Measurements from ENCODE around the gene RBCK1.

Gene RBCK1

GRCh38 chr20:427849-428657 lies 20.0 kb downstream of the RBCK1 start:
- H3K27ac ChIP-seq, result no peak overlapping the region
- H3K36me3 ChIP-seq, result peaks cover 94% of the 10 kb centered on the region
- H3K4me3 ChIP-seq, result no peak overlapping the region
- H3K4me2 ChIP-seq, result no peak overlapping the region
- no peak for TF ChIP-seq Cebpa-rat (IDR thresholded peaks at IDR 0.05)
- H3K9me3 ChIP-seq, result no peaks in the 10 kb centered on the region
- H4K20me1 ChIP-seq, result peaks cover 33% of the 10 kb centered on the region
- no peaks in the 10 kb centered on the region for H3K27me3 ChIP-seq
- no peak overlapping the region for H3K9ac ChIP-seq
- H3K4me1 ChIP-seq, result peaks cover 10% of the 10 kb centered on the region

GRCh38 chr20:428658-429200 lies 20.6 kb downstream of the RBCK1 start:
- no peak overlapping the region for H3K9ac ChIP-seq
- H3K9me3 ChIP-seq, result no peaks in the 10 kb centered on the region
- peaks cover 88% of the 10 kb centered on the region for H3K36me3 ChIP-seq
- no peak for TF ChIP-seq Cebpa-rat (IDR thresholded peaks at IDR 0.05)
- no peak overlapping the region for H3K4me2 ChIP-seq
- H3K27ac ChIP-seq, result no peak overlapping the region
- H3K4me1 ChIP-seq, result peaks cover 16% of the 10 kb centered on the region
- no peak overlapping the region for H3K4me3 ChIP-seq
- no peaks in the 10 kb centered on the region for H3K27me3 ChIP-seq
- H4K20me1 ChIP-seq, result peaks cover 39% of the 10 kb centered on the region

DNA sequence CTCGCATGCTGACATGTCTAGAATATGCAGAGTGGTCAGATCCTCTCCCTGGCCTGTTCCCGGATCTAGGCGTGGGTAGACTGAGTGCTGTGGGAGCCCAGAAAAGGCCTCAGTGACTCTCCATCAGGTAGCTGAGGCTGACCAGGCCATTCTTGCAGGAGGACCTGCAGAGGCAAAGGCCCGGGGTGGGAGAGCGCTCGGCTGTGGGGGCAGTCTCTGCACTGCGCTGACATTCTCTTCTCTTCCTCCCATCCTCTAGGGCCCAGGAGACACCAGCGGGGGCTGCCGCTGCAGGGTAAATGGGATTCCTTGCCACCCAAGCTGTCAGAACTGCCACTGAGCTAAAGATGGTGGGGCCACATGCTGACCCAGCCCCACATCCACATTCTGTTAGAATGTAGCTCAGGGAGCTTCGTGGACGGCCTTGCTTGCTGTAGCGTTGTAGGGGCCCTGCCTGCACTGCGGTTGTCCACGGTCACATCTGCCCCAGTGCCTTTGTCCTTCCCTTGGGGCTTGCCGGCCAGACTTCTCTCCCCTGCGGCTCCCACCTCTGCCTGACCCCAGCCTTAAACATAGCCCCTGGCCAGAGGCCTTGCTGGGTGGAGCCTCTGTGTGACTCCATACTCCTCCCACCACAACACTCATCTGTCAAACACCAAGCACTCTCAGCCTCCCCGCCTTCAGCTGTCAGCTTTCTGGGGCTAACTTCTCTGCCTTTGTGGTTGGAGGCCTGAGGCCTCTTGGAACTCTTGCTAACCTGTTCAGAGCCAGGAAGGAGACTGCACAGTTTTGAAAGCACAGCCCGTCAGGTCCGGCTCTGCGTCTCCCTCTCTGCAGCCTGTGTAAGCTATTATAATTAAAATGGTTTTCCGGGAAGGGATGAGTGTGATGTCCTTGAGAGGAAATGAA lies 22.2 kb downstream of the RBCK1 start:
- no peak for TF ChIP-seq Cebpa-rat (IDR thresholded peaks at IDR 0.05)
- Histone ChIP-seq H3K27me3 (no peaks in the 10 kb centered on the region), H3K9me3 (no peaks in the 10 kb centered on the region), H3K9ac (no peak overlapping the region), H3K36me3 (peaks cover 84% of the 10 kb centered on the region), H3K27ac (no peak overlapping the region), H3K4me3 (no peak overlapping the region), H4K20me1 (peaks cover 56% of the 10 kb centered on the region), H3K4me1 (peaks cover 33% of the 10 kb centered on the region), H3K4me2 (no peak overlapping the region)

DNA sequence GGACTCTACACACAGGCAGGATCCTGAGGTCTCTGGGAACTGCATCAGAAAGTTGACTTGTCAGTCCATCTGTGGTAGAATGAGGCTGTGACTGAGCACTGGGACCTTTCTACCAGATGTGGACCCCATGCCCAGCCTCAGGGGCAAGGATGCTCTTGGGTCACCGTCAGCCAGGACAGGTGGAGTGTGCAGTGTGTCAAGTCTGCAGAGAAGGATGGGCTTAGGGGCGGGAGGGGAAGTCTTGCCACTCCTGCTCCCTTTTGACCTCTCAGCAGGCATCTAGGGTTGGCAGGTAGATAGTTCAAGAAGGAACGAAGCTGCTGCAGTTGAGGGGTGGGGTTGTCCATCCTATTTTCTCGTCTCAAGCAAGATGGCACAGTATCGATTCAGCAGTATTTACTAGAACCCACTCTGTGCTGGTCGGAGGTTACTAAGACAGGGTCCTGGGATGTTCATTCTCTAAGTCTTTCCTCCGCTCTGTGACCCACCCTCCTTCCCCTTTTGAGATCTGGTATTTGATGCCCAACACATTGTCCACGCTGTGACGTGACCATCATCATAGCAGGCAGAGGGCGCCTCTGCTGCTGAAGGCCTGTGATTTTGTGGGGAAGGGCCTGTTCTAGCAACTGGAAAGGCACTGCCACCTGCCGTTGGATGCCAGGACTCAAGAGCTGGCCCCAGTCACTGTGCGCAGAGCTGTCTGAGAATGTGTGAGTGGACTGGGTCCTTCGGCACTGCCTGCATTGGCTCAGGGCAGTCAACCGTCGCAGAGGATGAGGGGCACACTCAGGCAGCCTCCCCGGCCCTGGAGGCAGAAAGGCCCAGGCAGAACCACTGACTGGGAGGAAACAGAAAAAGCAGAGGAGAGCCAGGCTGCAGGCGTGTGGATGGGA lies 23.2 kb downstream of the RBCK1 start:
- no peak overlapping the region; the same call in 1 of the 2 replicates for H3K9ac ChIP-seq
- H3K27me3 ChIP-seq, result no peaks in the 10 kb centered on the region
- no peak for TF ChIP-seq Cebpa-rat (IDR thresholded peaks at IDR 0.05)
- no peaks in the 10 kb centered on the region for H3K9me3 ChIP-seq
- peaks cover 61% of the 10 kb centered on the region for H4K20me1 ChIP-seq
- peaks cover 34% of the 10 kb centered on the region for H3K4me1 ChIP-seq
- H3K36me3 ChIP-seq, result peaks cover 86% of the 10 kb centered on the region
- H3K4me2 ChIP-seq, result no peak overlapping the region
- H3K4me3 ChIP-seq, result no peak overlapping the region
- no peak overlapping the region for H3K27ac ChIP-seq

DNA sequence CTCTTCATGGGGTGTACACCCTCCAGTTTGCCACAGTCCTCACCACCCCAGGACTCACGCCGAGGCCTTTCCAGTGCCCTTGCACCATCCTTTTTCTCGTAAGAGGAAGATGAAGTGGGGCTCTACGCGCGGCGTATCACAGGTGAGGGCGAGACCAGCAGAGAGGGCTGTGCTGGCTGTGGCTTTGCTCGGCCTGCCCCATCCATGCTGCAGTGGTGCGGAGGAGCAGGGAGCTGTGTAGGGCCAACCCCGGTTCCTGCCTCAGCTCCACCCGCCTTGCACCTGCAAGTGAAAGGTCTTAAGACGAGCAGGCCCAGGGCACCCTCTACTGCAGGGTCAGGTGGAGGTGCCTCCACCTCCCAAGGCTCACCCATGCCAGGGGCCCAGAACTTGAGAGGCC lies 24.1 kb downstream of the RBCK1 start:
- Histone ChIP-seq H4K20me1 (peaks cover 65% of the 10 kb centered on the region), H3K9ac (no peak overlapping the region; the same call in 1 of the 2 replicates), H3K9me3 (no peaks in the 10 kb centered on the region), H3K36me3 (peaks cover 88% of the 10 kb centered on the region), H3K4me3 (no peak overlapping the region), H3K4me1 (peaks cover 43% of the 10 kb centered on the region), H3K27ac (no peak overlapping the region), H3K27me3 (no peaks in the 10 kb centered on the region), H3K4me2 (peak overlapping the region; percentile 79)
- no peak for TF ChIP-seq Cebpa-rat (IDR thresholded peaks at IDR 0.05)

DNA sequence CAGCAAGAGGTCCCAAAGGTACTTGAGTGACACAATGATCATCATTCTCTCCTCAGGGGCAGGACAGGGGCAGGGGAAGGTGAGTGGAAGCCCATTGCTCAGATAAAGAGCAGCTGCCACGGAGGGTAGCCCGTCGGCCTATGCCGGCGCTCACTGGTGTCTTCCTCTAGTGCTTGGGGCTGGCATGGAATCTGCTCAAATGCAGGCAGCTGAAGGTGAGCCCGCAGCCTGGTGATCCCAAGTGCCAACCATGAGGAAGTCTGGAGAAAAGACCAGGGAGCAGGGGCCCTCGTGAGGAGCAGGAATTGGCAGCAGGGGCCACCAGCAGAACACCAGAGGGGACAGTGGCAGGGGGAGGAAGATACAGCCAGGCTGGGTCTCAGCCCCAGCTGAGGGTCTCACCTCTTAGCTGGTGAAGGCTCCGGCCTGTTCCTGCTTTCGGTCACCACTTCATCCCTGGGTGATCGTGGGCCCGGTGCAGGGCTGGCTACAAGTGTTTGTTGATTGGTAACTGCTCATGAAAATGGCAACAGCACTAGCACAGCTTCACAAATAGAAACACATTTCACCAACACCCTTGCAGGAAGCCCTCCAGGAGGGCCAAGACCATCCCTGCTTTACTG lies 24.7 kb downstream of the RBCK1 start:
- TF ChIP-seq Cebpa-rat (IDR thresholded peaks at IDR 0.05), result no peak
- Histone ChIP-seq H3K4me2 (peak overlapping the region; percentile 79), H3K4me3 (no peak overlapping the region), H3K36me3 (peaks cover 85% of the 10 kb centered on the region), H3K27me3 (no peaks in the 10 kb centered on the region), H3K9me3 (no peaks in the 10 kb centered on the region), H3K27ac (peak overlapping the region; percentile 50), H4K20me1 (peaks cover 71% of the 10 kb centered on the region), H3K4me1 (peaks cover 48% of the 10 kb centered on the region), H3K9ac (no peak overlapping the region)

- Histone ChIP-seq H3K9ac (no peak overlapping the region), H3K4me3 (no peak overlapping the region), H3K4me1 (peaks cover 55% of the 10 kb centered on the region), H3K27ac (peak overlapping the region; percentile 50), H3K27me3 (no peaks in the 10 kb centered on the region), H3K9me3 (no peaks in the 10 kb centered on the region), H3K4me2 (peak overlapping the region; percentile 79), H3K36me3 (peaks cover 79% of the 10 kb centered on the region), H4K20me1 (peaks cover 77% of the 10 kb centered on the region)
- no peak for TF ChIP-seq Cebpa-rat (IDR thresholded peaks at IDR 0.05)
Measured at GRCh38 chr20:433300-433975, 25.3 kb downstream of the RBCK1 start.

- no peak for TF ChIP-seq Cebpa-rat (IDR thresholded peaks at IDR 0.05)
- H3K36me3 ChIP-seq, result peaks cover 71% of the 10 kb centered on the region
- peaks cover 63% of the 10 kb centered on the region for H3K4me1 ChIP-seq
- no peaks in the 10 kb centered on the region for H3K9me3 ChIP-seq
- peak overlapping the region; percentile 79 for H3K4me2 ChIP-seq
- no peak overlapping the region for H3K4me3 ChIP-seq
- H3K27ac ChIP-seq, result no peak overlapping the region
- no peaks in the 10 kb centered on the region for H3K27me3 ChIP-seq
- no peak overlapping the region for H3K9ac ChIP-seq
- H4K20me1 ChIP-seq, result peaks cover 85% of the 10 kb centered on the region
Measured at GRCh38 chr20:434221-434620, 26.1 kb downstream of the RBCK1 start.

Data from BLaER1 (cell line).